B cell (primary cell): Measurements from ENCODE around the gene TMOD1. TPM values are rescaled to one million over a fixed set of nuclear protein-coding genes. Genes with fewer than 3 reads are reported as not detected.

ENCODE experiments used
- ATAC-seq: fragments of 200-7000 bp; cut with Tn5 transposase; one replicate; pipeline ENCODE4 v1.10.0; 2021; ENCODE audit warnings: low read depth, mild to moderate bottlenecking, moderate number of reproducible peaks, moderate library complexity
- CTCF ChIA-PET: fragments of 350-600 bp; sonication (Branson Sonifier 250); formaldehyde crosslinking; loops from one replicate; lab custom pipeline; 2021; ENCODE audit warnings: antibody characterized with exemption, inconsistent platforms; lab: Charles Lee
- POLR2A ChIA-PET: fragments of 350-600 bp; sonication (Branson Sonifier 250); formaldehyde crosslinking; loops from one replicate; lab custom pipeline; 2021; ENCODE audit warnings: antibody characterized with exemption; lab: Charles Lee
- DNase-seq: peaks from one replicate; pipeline ENCODE4 v3.0.0; 2013
- H2AFZ ChIP-seq: 2 replicates; pipeline ENCODE4 v1.6.1; 2012; ENCODE audit warnings: mild to moderate bottlenecking, low read depth, low read length; ENCODE audit not compliant: insufficient read depth, poor library complexity, severe bottlenecking
- H3K27ac ChIP-seq, 2 donors: 1 replicate in 1 of 2; 2 replicates in 1 of 2; pipeline ENCODE4 v1.5.1; 2012 to 2013; ENCODE audit warnings: low read length in 2 of 2, mild to moderate bottlenecking in 2 of 2, moderate library complexity in 1 of 2
- H3K27me3 ChIP-seq, 4 experiments: fragments of 200-600 bp in 1 of 4; sonication (generic) in 1 of 4; replicated peaks in 1 of 4; 1 replicate in 2 of 4; 2 replicates in 2 of 4; pipeline versions ENCODE4 v1.6.1 to v1.7.0; 2013 to 2016; ENCODE audit warnings: low read length in 3 of 4, mild to moderate bottlenecking in 2 of 4, mixed read lengths in 1 of 4, moderate library complexity in 1 of 4; ENCODE audit not compliant: insufficient read depth in 4 of 4, control insufficient read depth in 3 of 4; ENCODE audit errors: control extremely low read depth in 1 of 4
- H3K36me3 ChIP-seq, 2 experiments: replicated peaks in 1 of 2; 1 replicate in 1 of 2; 2 replicates in 1 of 2; pipeline versions ENCODE4 v1.6.1 to v1.7.1; 2013; ENCODE audit warnings: low read length in 1 of 2; ENCODE audit not compliant: insufficient read depth in 2 of 2, control insufficient read depth in 1 of 2; ENCODE audit errors: control extremely low read depth in 1 of 2, extremely low read depth in 1 of 2
- H3K4me1 ChIP-seq, 2 donors: fragments of 200-600 bp in 1 of 2; sonication (generic) in 1 of 2; 1 replicate in 1 of 2; 2 replicates in 1 of 2; pipeline versions ENCODE4 v1.5.1 to v1.6.1; 2013 to 2017; ENCODE audit warnings: low read length in 2 of 2; ENCODE audit not compliant: control insufficient read depth in 2 of 2, insufficient read depth in 2 of 2
- H3K4me2 ChIP-seq: replicated peaks from 2 replicates; pipeline ENCODE3; 2012; ENCODE audit warnings: mild to moderate bottlenecking, low read depth, low read length; ENCODE audit not compliant: poor library complexity, severe bottlenecking
- H3K4me3 ChIP-seq, 5 experiments: fragments of 200-600 bp in 1 of 5; sonication (generic) in 1 of 5; 1 replicate in 3 of 5; 2 replicates in 2 of 5; pipeline versions ENCODE4 v1.5.1 to v1.7.0; 2011 to 2016; ENCODE audit warnings: low read length in 4 of 5, mild to moderate bottlenecking in 4 of 5, low read depth in 2 of 5, control low read depth in 1 of 5, moderate library complexity in 1 of 5; ENCODE audit not compliant: insufficient read depth in 1 of 5; ENCODE audit errors: control extremely low read depth in 1 of 5, extremely low read depth in 1 of 5
- H3K79me2 ChIP-seq: fragments of 200-600 bp; sonication (generic); one replicate; pipeline ENCODE4 v1.6.0; 2016; ENCODE audit warnings: low read length; ENCODE audit not compliant: control insufficient read depth, insufficient read depth
- H3K9ac ChIP-seq: fragments of 200-600 bp; sonication (generic); 2 replicates; pipeline ENCODE4 v1.6.1; 2017; ENCODE audit warnings: mild to moderate bottlenecking, low read length, moderate library complexity
- H3K9me3 ChIP-seq, 3 donors: one replicate each; pipeline versions ENCODE4 v1.6.1 to v1.7.1; 2013; ENCODE audit warnings: low read length in 2 of 3; ENCODE audit not compliant: control insufficient read depth in 2 of 3, insufficient read depth in 1 of 3; ENCODE audit errors: control extremely low read depth in 1 of 3
- H4K20me1 ChIP-seq: 2 replicates; pipeline ENCODE4 v1.6.0; 2012; ENCODE audit warnings: mild to moderate bottlenecking, low read length; ENCODE audit not compliant: insufficient read depth, control insufficient read depth, poor library complexity, severe bottlenecking
- H3K27ac Mint-ChIP-seq: one replicate; pipeline ENCODE4 v1.8.0; 2021; ENCODE audit warnings: mixed read lengths
- H3K27me3 Mint-ChIP-seq: one replicate; pipeline ENCODE4 v1.8.0; 2021; ENCODE audit warnings: mixed read lengths
- H3K4me1 Mint-ChIP-seq: one replicate; pipeline ENCODE4 v1.8.0; 2021; ENCODE audit warnings: mixed read lengths
- H3K4me3 Mint-ChIP-seq: one replicate; pipeline ENCODE4 v1.8.0; 2021; ENCODE audit warnings: mixed read lengths
- H3K9me3 Mint-ChIP-seq: one replicate; pipeline ENCODE4 v1.8.0; 2022; ENCODE audit warnings: mixed read lengths; ENCODE audit not compliant: insufficient read depth
- CTCF ChIP-seq: fragments of 200-600 bp; IDR thresholded peaks from one replicate; pipeline ENCODE4 v1.8.0; 2022; ENCODE audit warnings: antibody characterized with exemption, mild to moderate bottlenecking
- EZH2 ChIP-seq: IDR thresholded peaks from 2 replicates; pipeline ENCODE4 v1.6.1; 2012; ENCODE audit warnings: borderline replicate concordance, low read depth, mild to moderate bottlenecking, moderate library complexity, low read length; ENCODE audit not compliant: insufficient read depth, poor library complexity, severe bottlenecking
- WGBS: methylation state at CpG from one replicate; pipeline ENCODE4 v1.1.5; 2013; ENCODE audit warnings: missing lambda C conversion rate; ENCODE audit not compliant: insufficient coverage; 5-methylcytosine and 5-hydroxymethylcytosine counted together
- intact Hi-C: fragments of 100-400 bp; cut with micrococcal nuclease; formaldehyde crosslinking; loops from one replicate; pipeline ENCODE4 v1.10.0; 2022
- polyA plus RNA-seq: library from polyadenylated mRNA; depleted of rRNA; stranded (reverse); fragments of >200 nt; gene quantifications from 2 replicates; pipeline ENCODE4 v1.2.3, GENCODE V29; 2012
- total RNA-seq, 2 donors: library from RNA; stranded (reverse); fragments of 120-200 nt in 1 of 2; gene quantifications; 1 replicate in 1 of 2; 2 replicates in 1 of 2; pipeline versions ENCODE4 v1.2.3 to v1.2.4, GENCODE V29; 2013 to 2022

Gene TMOD1
- total and polyA plus RNA-seq, 2 donors (not counting 1 experiment from before 2014, with no cell fraction given) = 0.30 to 2.5 TPM

- intact Hi-C loops = no loop called here
- no CpG with 5 or more reads among the region's 2 CpGs for WGBS
- H3K79me2 ChIP-seq = peaks cover 54% of the 10 kb centered on the region
- no peak overlapping the region for H3K4me3 ChIP-seq
- Mint-ChIP-seq H3K4me3 (no peak overlapping the region), H3K27ac (no peak overlapping the region), H3K9me3 (no peaks in the 10 kb centered on the region), H3K4me1 (peaks cover 33% of the 10 kb centered on the region), H3K27me3 (no peaks in the 10 kb centered on the region)
- H3K9ac ChIP-seq = no peak overlapping the region
- H3K27me3 ChIP-seq = no peaks in the 10 kb centered on the region
- H3K36me3 ChIP-seq = peaks cover 9 to 44% of the 10 kb centered on the region in 2 experiments
- TF ChIP-seq EZH2 = no peak
- TF ChIP-seq CTCF = no peak
- DNase-seq (no peak), ATAC-seq (no peak)
- peaks cover under 1 to 12% of the 10 kb centered on the region in 2 donors for H3K4me1 ChIP-seq
- CTCF ChIA-PET = interaction anchor here (1.4 kb wide), 1 partner anchor 42 kb away, joined by 3 read pairs; no protein-coding TSS in a partner anchor
- H2AFZ ChIP-seq = no peak overlapping the region
- POLR2A ChIA-PET = no interaction called here
- no peak overlapping the region for H3K4me2 ChIP-seq
- H4K20me1 ChIP-seq = peaks cover 37% of the 10 kb centered on the region
- H3K27ac ChIP-seq = no peak overlapping the region
- no peaks in the 10 kb centered on the region for H3K9me3 ChIP-seq
These were observed 138.9 kb downstream of the TMOD1 start for GRCh38 chr9:97640325-97640724.

- no peaks in the 10 kb centered on the region for H3K27me3 ChIP-seq
- H4K20me1 ChIP-seq = no peaks in the 10 kb centered on the region
- Mint-ChIP-seq H3K4me1 (no peaks in the 10 kb centered on the region), H3K27ac (no peak overlapping the region), H3K4me3 (no peak overlapping the region), H3K27me3 (no peaks in the 10 kb centered on the region), H3K9me3 (no peaks in the 10 kb centered on the region)
- H3K79me2 ChIP-seq = peaks cover 4% of the 10 kb centered on the region
- CTCF ChIA-PET = interaction anchor here (0.7 to 1.3 kb wide), 3 partner anchors 20 to 30 kb away, joined by 3 to 4 read pairs (median 4); no protein-coding TSS in a partner anchor
- H3K4me1 ChIP-seq = no peaks in the 10 kb centered on the region
- DNase-seq = no peak
- no peak overlapping the region for H3K4me2 ChIP-seq
- H3K4me3 ChIP-seq = no peak overlapping the region
- POLR2A ChIA-PET = no interaction called here
- intact Hi-C loops = no loop called here
- no peaks in the 10 kb centered on the region for H3K9me3 ChIP-seq
- H3K27ac ChIP-seq = no peak overlapping the region
- no peak overlapping the region for H3K9ac ChIP-seq
- peaks cover 16 to 77% of the 10 kb centered on the region in 2 experiments for H3K36me3 ChIP-seq
- TF ChIP-seq EZH2 = no peak
- TF ChIP-seq CTCF = no peak
- ATAC-seq = no peak
- no peak overlapping the region for H2AFZ ChIP-seq
These were observed 144.3 kb downstream of the TMOD1 start for GRCh38 chr9:97645720-97646119.
